Liver (tissue), 3 donors: ENCODE data around the gene SYCE3.

Experiments used
- ATF3 ChIP-seq: IDR thresholded peaks from 2 replicates; pipeline ENCODE4 v1.6.1; 2016; ENCODE audit warnings: antibody characterized with exemption
- CTCF ChIP-seq: fragments of 150-350 bp; IDR thresholded peaks from 2 replicates; pipeline ENCODE4 v1.5.1; 2017; ENCODE audit warnings: improper control_type of control experiment, low read depth, low read length; ENCODE audit not compliant: missing input control
- EGR1 ChIP-seq, 2 donors: IDR thresholded peaks; 2 replicates each; pipeline ENCODE4 v1.6.1; 2016 to 2018; ENCODE audit warnings: antibody characterized with exemption in 2 of 2, low read depth in 2 of 2
- FOXA1 ChIP-seq: IDR thresholded peaks from 2 replicates; pipeline ENCODE4 v1.6.1; 2016; ENCODE audit warnings: antibody characterized with exemption
- FOXA2 ChIP-seq: IDR thresholded peaks from 2 replicates; pipeline ENCODE4 v1.6.1; 2016; ENCODE audit warnings: antibody characterized with exemption
- GABPA ChIP-seq, 2 donors: IDR thresholded peaks in 1 of 2; conservative IDR thresholded peaks in 1 of 2; 2 replicates each; pipeline ENCODE4 v1.6.1; 2016; ENCODE audit warnings: antibody characterized with exemption in 2 of 2, mild to moderate bottlenecking in 1 of 2, moderate library complexity in 1 of 2
- HNF4G ChIP-seq: IDR thresholded peaks from 2 replicates; pipeline ENCODE4 v1.6.1; 2016; ENCODE audit warnings: antibody characterized with exemption
- MAX ChIP-seq: IDR thresholded peaks from 2 replicates; pipeline ENCODE4 v1.6.1; 2016; ENCODE audit warnings: antibody characterized with exemption
- NR2F2 ChIP-seq: IDR thresholded peaks from 2 replicates; pipeline ENCODE4 v1.6.1; 2016; ENCODE audit warnings: antibody characterized with exemption
- RAD21 ChIP-seq, 2 donors: IDR thresholded peaks; 2 replicates each; pipeline ENCODE4 v1.6.1; 2016; ENCODE audit warnings: antibody characterized with exemption in 2 of 2, mild to moderate bottlenecking in 2 of 2
- REST ChIP-seq: IDR thresholded peaks from 2 replicates; pipeline ENCODE4 v1.6.1; 2016; ENCODE audit warnings: antibody characterized with exemption, mild to moderate bottlenecking
- SP1 ChIP-seq: IDR thresholded peaks from 2 replicates; pipeline ENCODE4 v1.6.1; 2018; ENCODE audit warnings: antibody characterized with exemption, mild to moderate bottlenecking
- TAF1 ChIP-seq: conservative IDR thresholded peaks from 2 replicates; pipeline ENCODE4 v1.6.1; 2016; ENCODE audit warnings: antibody characterized with exemption, mild to moderate bottlenecking
- YY1 ChIP-seq: IDR thresholded peaks from 2 replicates; pipeline ENCODE4 v1.6.1; 2016; ENCODE audit warnings: antibody characterized with exemption, mild to moderate bottlenecking
- donor health status: healthy.
- donor health status: healthy.

GRCh38 chr22:50578776-50579310 lies 16.1 kb upstream of the SYCE3 start:
- TF ChIP-seq REST = no peak
- no peak for TF ChIP-seq CTCF
- no peak for TF ChIP-seq MAX
- no peak for TF ChIP-seq FOXA2
- no peak for TF ChIP-seq GABPA (IDR thresholded peaks at IDR 0.05 in 1 of 2, conservative IDR thresholded peaks at IDR 0.05 in 1 of 2)
- no peak for TF ChIP-seq FOXA1
- TF ChIP-seq ATF3 = no peak
- TF ChIP-seq YY1 = no peak
- TF ChIP-seq EGR1 (IDR thresholded peaks at IDR 0.05; ENCODE audit: low read depth in 2 of 2) = no peak
- no peak for TF ChIP-seq HNF4G
- TF ChIP-seq RAD21 (IDR thresholded peaks at IDR 0.05) = no peak
- TF ChIP-seq SP1 = no peak
- no peak for TF ChIP-seq TAF1
- no peak for TF ChIP-seq NR2F2
